NCI-H748 treated with DMSO at 0.1 percent for 48 hours (cell line): Measurements from ENCODE around the gene MMP17.
"Not testable (repeated sequence)": the region's sequence is repeated elsewhere in the genome, so short reads cannot be mapped to it uniquely, and the experiment has no call there.

Source experiments
- DNase-seq: peaks from one replicate; lab custom pipeline; 2025; lab: John Stamatoyannopoulos, UW

Gene MMP17

GRCh38 chr12:131865180-131865875 is 37.1 kb downstream of the MMP17 start:
- no peak for DNase-seq

GRCh38 chr12:131867471-131867870 is 39.3 kb downstream of the MMP17 start:
- no peak for DNase-seq

DNA sequence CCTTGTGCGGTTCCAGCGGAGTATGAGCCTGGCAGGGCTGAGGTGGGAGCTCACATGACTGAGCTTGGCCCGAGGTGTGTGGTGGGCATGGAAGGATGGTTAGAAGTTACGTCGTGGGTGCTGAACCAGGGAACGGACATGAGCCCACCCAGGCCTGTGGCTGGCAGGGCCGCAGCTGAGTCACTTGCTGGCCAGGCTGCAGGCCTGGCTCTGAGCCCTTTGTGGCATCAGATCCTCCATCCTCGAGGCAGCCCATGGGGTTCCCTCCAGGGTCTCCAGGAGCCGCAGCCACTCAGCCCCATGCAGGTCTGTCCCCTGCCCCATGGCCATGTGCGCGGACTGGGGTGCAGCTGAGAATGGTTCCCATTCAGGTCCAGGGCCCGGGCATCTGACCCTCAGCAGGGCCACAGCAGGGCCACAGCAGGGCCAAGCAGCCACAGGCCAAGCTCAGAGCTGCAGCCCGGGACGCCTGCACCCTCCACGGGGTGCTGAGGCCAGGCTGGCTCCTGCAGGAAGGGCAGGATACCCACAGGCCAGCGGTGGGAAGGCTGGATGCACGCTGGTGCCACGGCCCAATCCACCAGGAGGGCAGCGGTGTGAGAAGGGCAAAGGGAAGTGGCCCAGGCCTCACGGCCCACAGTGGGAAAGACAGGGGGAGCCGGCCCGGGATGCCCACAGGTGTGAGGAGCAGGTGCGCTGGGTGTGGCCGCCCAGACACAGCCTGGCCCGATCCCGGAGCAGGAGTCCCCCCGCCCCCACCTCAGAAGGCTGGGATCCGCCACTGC is 39.9 kb downstream of the MMP17 start:
- DNase-seq = no peak

- DNase-seq = peak; percentile 63
These were observed 41.8 kb downstream of the MMP17 start for GRCh38 chr12:131869871-131870418.

- no peak for DNase-seq
These were observed 43.5 kb downstream of the MMP17 start for GRCh38 chr12:131871677-131872076.

DNA sequence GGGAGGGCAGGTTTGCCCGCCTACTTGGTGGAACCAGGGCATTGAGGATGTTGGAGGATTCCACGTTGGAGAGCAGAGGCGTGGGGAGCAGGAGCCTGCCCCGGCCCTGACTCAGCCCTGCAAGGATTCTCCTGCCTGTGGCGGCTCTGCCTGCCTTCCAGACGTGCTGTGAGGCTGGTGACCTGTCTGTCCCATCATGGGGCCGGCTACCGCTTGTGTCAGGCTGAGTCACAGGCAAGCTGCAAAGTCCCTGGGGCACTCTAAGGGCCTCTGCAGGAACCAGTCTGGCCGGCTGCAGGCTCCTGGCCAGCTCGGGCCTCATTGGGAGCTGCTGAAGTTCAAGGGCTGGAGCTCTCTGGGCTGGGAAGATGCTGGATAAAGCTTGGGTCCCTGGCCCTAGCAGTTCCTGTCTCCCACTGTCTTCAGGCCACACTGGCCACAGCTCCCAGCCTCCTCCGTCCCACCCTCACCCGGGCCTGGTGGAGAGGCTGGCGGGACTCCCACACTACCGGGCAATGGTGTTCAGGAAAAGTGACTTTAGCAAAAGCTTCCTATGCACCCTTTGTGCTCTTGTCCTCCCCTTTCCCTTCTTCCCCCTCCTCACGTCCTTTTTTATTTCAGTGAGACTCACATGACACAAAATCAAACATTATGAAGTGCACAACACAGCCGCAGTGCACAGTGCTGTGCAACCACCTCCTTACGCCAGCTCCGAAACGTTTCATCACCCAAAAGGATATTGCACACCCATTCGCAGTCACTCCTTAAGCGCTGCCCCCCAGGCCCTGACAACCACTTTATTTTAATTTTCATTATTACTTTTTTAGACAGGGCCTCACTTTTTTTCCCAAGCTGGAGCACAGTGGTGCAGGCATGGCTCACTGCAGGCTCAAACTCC is 44.2 kb downstream of the MMP17 start:
- DNase-seq = no peak

- DNase-seq = no peak
These were observed 45.1 kb downstream of the MMP17 start for GRCh38 chr12:131873293-131873692.

GRCh38 chr12:131874972-131875371 is 46.8 kb downstream of the MMP17 start:
- DNase-seq = not testable (repeated sequence)

- DNase-seq = not testable (repeated sequence)
These were observed 49.0 kb downstream of the MMP17 start for GRCh38 chr12:131877216-131877615.

DNA sequence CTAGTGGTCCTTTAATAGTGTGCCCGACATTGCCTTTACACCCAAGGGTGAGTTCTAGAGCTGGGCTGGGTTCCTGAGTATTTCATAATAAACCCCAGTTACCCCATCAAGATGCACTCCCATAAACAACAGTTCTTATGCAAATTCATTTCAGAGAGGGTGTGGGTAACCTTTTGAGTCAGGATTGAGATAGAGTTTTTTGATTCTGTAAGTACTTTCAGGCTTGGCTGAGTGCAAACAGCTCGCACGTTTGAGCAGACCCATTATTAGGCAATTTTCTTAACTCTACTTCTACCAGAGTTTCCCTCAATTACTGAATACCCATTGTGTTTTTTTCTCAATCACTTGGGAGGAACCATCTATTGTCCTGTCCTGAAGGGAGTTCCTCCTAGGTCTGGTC is 50.2 kb downstream of the MMP17 start:
- not testable (repeated sequence) for DNase-seq

DNA sequence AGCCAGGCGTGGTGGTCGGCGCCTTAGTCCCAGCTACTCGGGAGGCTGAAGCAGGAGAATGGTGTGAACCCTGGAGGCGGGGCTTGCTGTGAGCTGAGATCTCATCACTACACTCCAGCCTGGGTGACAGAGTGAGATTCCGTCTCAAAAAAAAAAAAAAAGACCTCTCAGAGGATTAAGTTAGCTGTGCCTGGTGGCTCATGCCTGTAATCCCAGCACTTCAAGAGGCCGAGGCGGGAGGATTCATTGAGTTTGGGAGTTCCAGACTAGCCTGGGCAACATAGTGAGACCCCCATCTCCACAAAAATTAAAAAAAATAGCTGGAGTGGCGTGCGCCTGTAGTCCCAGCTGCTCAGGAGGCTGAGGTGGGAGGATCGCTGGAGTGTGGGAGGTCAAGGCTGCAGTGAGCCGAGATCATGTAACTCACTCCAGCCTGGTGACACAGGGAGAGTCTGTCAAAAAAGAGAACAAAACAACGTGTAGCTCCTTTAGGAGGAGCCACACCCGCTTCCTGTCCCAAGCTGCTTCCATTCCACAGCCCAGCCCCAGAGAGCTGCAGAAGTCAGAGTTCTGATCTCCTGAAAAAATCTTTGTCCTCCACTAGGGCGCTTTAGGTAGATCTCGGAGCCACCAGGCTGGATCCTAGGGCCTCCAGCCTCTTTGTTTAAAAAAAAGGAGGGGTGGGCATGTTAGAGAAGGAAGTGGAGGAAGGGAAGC is 54.8 kb downstream of the MMP17 start:
- DNase-seq = no peak

GRCh38 chr12:131883521-131883900 is 55.3 kb downstream of the MMP17 start:
- no peak for DNase-seq

GRCh38 chr12:131885076-131885475 is 56.9 kb downstream of the MMP17 start:
- not testable (repeated sequence) for DNase-seq

DNA sequence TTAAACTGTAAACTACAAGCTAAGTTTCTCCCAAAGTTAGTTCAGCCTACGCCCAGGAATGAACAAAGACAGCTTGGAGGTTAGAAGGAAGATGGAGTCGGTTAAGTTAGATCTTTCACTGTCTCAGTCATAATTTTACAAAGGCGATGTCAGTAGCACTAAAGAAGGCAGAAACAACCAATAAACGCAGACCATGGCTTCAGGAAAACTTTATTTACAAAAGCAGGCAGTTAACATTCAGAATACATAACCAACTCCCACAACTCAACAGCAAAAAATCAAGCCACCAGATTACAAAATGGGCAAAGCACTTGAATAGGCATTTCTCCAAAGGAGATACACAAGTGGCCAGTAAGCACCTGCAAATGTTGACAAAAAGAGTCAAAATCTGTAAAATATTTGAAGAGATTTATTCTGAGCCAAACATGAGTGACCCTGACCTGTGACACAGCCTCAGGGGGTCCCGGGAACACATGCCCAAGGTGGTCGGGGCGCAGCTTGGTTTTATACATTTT is 57.4 kb downstream of the MMP17 start:
- DNase-seq = no peak

DNA sequence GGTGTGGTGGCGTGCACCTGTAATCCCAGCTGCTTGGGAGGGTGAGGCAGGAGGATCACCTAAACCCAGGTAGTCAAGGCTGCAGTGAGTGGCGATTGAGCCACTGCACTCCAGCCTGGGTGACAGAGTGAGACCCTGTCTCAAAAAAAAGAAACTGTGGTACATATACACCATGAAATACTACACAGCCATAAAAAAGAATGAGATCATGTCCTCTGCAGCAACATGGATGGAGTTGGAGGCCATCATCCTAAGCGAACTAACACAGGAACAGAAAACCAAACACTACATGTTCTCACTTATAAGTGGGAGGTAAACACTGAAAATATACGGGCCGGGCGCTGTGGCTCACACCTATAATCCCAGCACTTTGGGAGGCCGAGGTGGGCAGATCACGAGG is 63.5 kb downstream of the MMP17 start:
- DNase-seq = not testable (repeated sequence)

GRCh38 chr12:131892711-131893604 is 64.8 kb downstream of the MMP17 start:
- DNase-seq = no peak

DNA sequence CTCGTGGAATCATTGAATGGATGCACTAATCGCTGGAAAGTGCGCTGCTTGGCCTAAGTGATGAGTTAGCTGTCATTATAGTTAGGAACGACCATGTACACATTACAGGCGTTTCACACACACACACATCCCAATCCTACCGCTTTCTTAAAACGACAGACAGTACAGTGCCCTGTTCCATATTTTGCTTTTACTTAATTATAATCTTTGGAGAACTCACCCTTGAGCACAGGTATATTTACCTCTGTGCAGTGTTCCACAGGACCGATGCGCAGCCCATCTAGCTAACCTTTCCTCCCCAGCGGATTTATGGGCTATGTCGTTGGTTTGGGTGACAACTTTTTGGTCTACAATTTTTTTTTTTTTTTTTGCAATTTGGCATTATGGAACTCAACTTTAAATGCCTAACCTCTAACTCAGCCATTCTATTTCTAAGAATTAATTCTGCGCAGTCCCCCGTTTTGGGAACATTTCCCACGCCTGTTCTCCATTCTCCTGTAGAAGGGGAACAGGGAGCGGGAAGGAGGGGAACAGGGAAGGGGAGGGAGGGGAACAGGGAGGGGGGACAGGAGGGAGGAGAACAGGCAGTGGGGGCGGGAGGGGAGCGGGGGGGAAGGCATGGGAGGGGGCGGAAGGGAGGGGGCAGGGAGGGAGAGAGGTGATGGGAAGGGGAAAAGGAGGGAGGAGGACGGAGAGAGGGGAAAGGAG is 65.6 kb downstream of the MMP17 start:
- peak; percentile 15 for DNase-seq

DNA sequence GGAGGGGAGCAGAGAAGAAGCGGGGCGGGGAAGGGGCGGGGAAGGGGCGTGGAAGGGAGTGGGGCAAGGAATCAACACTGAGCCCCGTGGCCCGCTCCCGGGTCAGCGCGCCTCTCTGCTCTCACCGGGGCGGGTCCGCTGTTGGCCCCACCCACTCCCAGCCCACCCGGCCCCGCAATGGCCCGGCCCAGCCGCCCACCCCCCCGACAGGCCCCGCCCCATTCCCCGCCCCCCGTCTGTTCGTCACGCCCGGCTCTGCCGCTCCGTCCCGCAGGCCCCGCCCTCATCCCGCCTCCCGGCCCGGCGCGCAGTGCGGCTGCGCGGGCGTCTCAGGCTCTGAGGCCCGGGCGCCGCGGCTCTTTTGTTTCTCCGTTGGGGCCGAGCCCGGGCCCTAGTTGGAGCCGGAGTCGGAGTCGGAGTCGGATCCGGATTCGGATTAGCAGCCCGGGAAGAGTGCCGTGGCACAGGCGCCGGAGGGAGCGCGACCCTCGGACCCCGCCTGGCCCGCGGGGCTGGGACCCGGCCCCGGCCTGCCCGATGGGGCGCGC is 66.2 kb downstream of the MMP17 start, which contains the start of gene ULK1:
ULK1 (plus strand) TSS at position 310 of the 548 bp plus-strand sequence. CDS start 380 bp downstream, outside the sequence.
- DNase-seq = peak; percentile 92
